Colon (tissue), 2 donors: ENCODE data around the gene BECN2.
"Not testable (repeated sequence)": the region's sequence is repeated elsewhere in the genome, so short reads cannot be mapped to it uniquely, and the experiment has no call there.

Experiments
- FAIRE-seq: peaks from 2 replicates; lab custom pipeline; 2012; peaks lifted over from hg19 to GRCh38; lab: Jason Lieb, UNC
- donor health status: control.
- donor health status: control.

Gene BECN2

GRCh38 chr1:241979926-241980325, 22.4 kb downstream of the BECN2 start:
- FAIRE-seq: no peak

DNA sequence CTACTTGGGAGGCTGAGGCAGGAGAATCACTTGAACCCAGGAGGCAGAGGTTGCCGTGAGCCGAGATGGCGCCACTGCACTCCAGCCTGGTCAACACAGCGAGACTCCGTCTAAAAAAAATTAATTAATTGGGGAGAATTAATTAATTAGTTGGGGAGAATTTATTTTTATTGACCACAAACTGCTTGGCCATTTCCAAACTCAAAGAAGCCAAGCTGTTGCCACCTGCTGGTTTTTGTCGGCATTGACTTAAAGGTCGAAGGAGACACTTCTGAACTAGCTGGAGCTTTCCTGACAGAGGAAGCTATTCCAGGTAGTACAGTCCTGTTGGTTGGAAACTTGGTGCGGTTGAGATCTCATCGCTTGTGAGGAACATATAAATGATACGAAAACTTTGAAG, 28.2 kb downstream of the BECN2 start:
- FAIRE-seq: no peak

GRCh38 chr1:241988389-241988930, 30.9 kb downstream of the BECN2 start:
- not testable (repeated sequence) for FAIRE-seq

DNA sequence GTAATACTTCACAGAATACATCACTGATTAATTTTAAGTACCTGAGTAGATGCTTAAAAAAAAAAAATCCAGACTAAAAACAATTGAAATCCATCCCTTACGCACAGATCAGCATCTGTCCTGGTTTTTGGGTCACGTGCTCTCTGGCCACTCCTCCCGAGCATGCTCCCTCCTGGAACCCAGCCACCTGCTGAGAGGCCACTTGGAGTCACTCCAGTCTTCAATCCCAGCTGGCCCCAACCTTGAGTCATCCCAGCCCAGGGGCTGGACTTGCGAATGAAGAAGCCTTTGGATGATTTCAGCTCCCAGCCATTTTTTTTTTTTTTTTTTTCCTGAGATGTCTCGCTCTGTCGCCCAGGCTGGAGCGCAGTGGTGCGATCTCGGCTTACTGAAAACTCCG, 32.5 kb downstream of the BECN2 start:
- no peak for FAIRE-seq

DNA sequence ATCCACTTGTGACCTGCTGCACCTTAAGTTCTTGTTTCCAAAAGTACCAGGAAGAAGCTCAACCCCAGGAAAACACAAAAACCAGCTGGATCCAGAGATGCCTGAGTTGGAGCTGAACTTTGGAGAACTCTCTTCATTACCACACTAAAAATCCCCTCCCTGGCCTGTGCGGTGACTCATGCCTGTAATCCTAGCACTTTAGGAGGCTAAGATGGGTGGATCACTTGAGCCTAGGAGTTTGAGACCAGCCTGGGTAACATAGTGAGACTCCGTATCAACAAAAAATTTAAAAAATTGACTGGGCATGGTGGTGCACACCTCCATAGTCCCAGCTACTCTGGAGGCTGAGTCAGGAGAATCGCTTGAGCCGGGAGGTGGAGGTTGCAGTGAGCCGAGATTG, 35.2 kb downstream of the BECN2 start:
- no peak for FAIRE-seq

- FAIRE-seq: no peak
Measured at GRCh38 chr1:241994171-241994570, 36.6 kb downstream of the BECN2 start.

DNA sequence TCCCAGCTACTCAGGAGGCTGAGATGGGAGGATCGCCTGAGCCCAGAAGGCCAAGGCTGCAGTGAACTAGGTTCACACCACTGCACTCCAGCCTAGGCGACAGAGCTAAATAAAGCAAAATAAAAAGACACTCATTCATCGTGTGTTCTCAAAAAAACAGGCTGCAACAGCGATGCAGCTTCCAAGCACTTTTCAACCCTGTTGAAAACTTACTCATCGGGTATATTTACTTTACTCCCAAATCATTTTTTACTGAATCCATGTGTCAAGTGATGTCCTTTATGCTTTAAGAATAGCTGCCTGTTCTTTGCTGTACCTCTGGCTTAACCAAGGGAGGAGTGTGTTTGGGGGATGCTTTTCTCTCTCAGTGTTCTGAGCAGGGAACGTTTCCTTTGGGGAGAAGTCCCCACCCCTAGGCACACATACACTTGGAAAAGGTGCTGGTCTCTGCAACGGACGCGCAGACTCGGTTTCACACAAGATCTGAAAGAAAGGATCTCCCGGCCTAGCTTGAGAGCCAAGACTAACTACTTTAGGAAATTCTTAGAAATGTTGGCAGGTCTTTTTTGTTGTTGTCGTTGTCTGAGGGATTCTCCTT, 39.9 kb downstream of the BECN2 start:
- no peak for FAIRE-seq

GRCh38 chr1:241998412-241998921, 40.9 kb downstream of the BECN2 start:
- FAIRE-seq: no peak

GRCh38 chr1:241999026-241999425, 41.5 kb downstream of the BECN2 start, which contains the start of gene MAP1LC3C:
MAP1LC3C (minus strand) TSS chr1:241999098; CDS start chr1:241999008, 90 bp downstream.
- no peak for FAIRE-seq

DNA sequence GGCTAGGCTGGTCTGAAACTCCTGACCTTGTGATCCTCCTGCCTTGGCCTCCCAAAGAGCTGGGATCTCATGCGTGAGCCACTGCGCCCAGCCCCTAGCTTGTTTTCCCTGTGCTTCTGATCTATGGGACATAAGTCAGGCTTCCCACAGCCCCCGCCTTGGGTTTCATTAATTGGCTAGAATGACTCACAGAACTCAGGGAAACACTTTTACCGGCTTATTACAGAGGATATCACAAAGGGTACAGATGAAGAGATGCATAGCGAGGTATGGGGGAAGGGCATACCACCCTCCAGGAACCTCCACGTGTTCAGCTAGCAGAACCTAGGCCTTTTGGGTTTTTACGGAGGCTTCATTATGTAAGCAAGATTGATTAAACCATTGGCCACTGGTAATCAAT, 42.9 kb downstream of the BECN2 start:
- FAIRE-seq: no peak

DNA sequence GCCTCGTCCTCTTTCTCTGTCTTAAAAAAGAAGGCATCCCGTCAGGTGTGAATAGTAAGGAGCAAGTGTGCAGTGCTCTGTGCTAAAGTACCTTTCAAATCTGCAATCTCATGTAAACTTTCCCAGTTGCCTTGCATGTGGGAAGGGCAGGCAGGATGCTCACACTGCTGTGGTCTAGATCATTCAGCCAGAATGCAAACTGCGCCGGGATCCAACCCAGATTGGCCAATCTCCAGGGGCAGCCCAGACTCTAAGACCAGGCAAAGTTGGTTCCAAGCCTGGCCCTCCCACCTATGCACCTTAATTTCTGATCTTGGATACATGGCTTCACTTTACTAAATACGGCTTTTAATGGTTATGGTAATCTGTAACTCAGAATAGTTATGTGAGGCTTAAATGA, 44.5 kb downstream of the BECN2 start:
- FAIRE-seq: no peak

- FAIRE-seq: no peak
Measured at GRCh38 chr1:242002510-242002909, 44.9 kb downstream of the BECN2 start.

DNA sequence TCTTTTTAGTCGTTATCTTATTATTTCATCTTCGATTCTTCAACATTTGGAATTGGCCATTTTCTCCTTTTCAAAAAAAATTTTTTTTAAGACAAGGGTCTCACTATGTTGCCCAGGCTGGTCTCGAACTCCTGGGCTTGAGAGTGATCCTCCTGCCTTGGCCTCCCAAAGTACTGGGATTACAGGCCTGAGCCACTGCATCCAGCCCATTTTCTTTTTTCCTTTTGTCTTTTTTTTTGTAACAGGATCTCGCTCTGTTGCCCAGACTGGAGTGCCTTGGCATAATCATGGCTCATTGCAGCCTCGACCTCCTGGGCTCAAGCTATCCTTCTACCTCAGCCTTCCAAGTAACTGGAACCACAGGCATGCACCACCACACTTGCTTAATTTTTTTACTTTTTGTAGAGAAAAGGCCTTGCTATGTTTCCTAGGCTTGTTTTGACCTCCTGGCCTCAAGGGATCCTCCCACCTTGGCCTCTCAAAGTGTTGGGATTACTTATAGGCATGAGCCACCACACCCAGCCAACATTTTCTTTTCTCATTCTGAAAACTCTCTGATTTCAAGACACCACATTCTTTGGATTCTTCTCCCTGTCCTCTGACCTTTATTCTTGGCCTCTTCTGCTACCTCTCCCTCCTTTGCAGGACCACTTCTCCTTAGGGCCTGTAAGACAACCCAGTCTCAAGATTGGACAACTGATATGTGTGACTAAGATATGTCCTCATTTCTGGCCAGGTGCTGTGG, 47.4 kb downstream of the BECN2 start:
- no peak for FAIRE-seq

DNA sequence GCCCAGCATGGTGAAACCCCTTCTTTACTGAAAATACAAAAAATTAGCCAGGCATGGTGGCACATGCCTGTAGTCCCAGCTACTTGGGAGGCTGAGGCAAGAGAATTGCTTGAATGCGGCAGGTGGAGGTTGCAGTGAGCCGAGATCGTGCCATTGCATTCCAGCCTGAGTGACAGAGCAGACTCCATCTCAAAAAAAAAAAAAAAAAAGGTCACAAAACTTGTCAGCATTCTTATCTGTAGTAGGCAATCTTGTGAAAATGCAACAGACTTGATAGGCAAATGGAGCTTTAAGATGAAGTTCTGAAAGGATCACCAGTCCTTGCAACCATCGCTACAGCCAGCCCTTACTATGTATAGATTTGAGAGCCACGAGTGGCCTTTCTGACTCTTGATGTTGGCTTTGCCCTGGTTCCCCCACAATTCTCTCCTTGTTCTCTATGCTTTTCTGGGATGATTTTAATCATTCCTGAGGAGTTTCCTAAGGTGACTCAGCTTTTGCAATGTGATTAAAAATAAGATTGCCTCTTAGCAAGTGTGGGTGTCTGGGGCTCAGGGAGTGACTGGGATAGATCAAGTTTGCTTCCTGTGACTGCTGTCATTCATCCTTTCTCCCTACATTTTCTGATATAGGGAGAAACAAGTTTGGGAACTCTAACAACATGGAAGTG, 48.4 kb downstream of the BECN2 start:
- no peak for FAIRE-seq

- FAIRE-seq: no peak
Measured at GRCh38 chr1:242006976-242007375, 49.4 kb downstream of the BECN2 start.
